OCI-LY7 (cell line): ENCODE measurements around the gene DGKD. TPM values are rescaled to one million over a fixed set of nuclear protein-coding genes. Genes with fewer than 3 reads are reported as not detected.
"Not testable (repeated sequence)": the region's sequence is repeated elsewhere in the genome, so short reads cannot be mapped to it uniquely, and the experiment has no call there.

ENCODE experiments used
- BruUV-seq: library from RNA; stranded (reverse); fragments of 400-500 nt; replicated peaks from 2 replicates; lab custom pipeline; 2021; lab: Mats Ljungman, UMichigan
- CTCF ChIA-PET: fragments of 300-600 bp; sonication (Branson Sonifier 250); formaldehyde crosslinking; loops from one replicate; lab custom pipeline; 2022; ENCODE audit warnings: antibody characterized with exemption; ENCODE audit not compliant: unreplicated experiment; lab: Charles Lee
- POLR2A ChIA-PET: fragments of 300-600 bp; sonication (Branson Sonifier 250); formaldehyde crosslinking; loops from one replicate; lab custom pipeline; 2022; ENCODE audit warnings: antibody characterized with exemption; lab: Charles Lee
- DNase-seq: peaks from one replicate; pipeline ENCODE4 v3.0.0-alpha.2; 2015; ENCODE audit warnings: low spot score
- H2AFZ ChIP-seq: fragments of 200-600 bp; sonication (generic), shearing (Covaris generic); 2 replicates; pipeline ENCODE4 v1.6.1; 2014; ENCODE audit warnings: mild to moderate bottlenecking, antibody characterized with exemption, low read length, moderate library complexity
- H3K27ac ChIP-seq: fragments of 200-600 bp; sonication (generic); 2 replicates; pipeline ENCODE4 v1.5.1; 2014; ENCODE audit warnings: mixed run types, low read depth, mild to moderate bottlenecking, moderate library complexity, low read length, inconsistent platforms; ENCODE audit not compliant: poor library complexity, severe bottlenecking
- H3K36me3 ChIP-seq: fragments of 200-600 bp; sonication (generic); 2 replicates; pipeline ENCODE4 v1.6.1; 2014; ENCODE audit warnings: mild to moderate bottlenecking, antibody characterized with exemption, low read length, moderate library complexity, mixed read lengths; ENCODE audit not compliant: insufficient read depth
- H3K4me1 ChIP-seq: fragments of 200-600 bp; sonication (generic); 2 replicates; pipeline ENCODE4 v1.5.1; 2014; ENCODE audit warnings: mild to moderate bottlenecking, low read length; ENCODE audit not compliant: insufficient read depth, poor library complexity, severe bottlenecking
- H3K4me2 ChIP-seq: fragments of 200-600 bp; sonication (generic); 2 replicates; pipeline ENCODE4 v1.6.1; 2014; ENCODE audit warnings: mild to moderate bottlenecking, low read length
- H3K4me3 ChIP-seq: fragments of 200-600 bp; sonication (generic); 2 replicates; pipeline ENCODE4 v1.5.1; 2014; ENCODE audit warnings: mild to moderate bottlenecking, low read depth, low read length; ENCODE audit not compliant: poor library complexity, severe bottlenecking
- H3K79me2 ChIP-seq: fragments of 200-600 bp; sonication (generic); 2 replicates; pipeline ENCODE4 v1.6.1; 2016; ENCODE audit warnings: low read depth, mild to moderate bottlenecking, low read length, moderate library complexity, mixed read lengths; ENCODE audit not compliant: insufficient read depth
- H3K9me2 ChIP-seq: fragments of 200-600 bp; sonication (generic); 2 replicates; pipeline ENCODE4 v1.6.1; 2016; ENCODE audit warnings: mild to moderate bottlenecking, low read length, mixed read lengths; ENCODE audit not compliant: insufficient read depth
- H3K9me3 ChIP-seq: fragments of 200-600 bp; sonication (generic); 2 replicates; pipeline ENCODE4 v1.6.1; 2014; ENCODE audit warnings: mild to moderate bottlenecking, mixed run types, low read length, mixed read lengths
- H4K20me1 ChIP-seq: fragments of 200-600 bp; sonication (generic); 2 replicates; pipeline ENCODE4 v1.6.1; 2014; ENCODE audit warnings: mild to moderate bottlenecking, antibody characterized with exemption, low read length, moderate library complexity, mixed read lengths; ENCODE audit not compliant: insufficient read depth
- CTCF ChIP-seq: fragments of 200-600 bp; sonication (generic); conservative IDR thresholded peaks from 2 replicates; pipeline ENCODE4 v1.5.1; 2014; ENCODE audit warnings: mild to moderate bottlenecking, antibody characterized with exemption, low read length, moderate library complexity, mixed read lengths
- EZH2phosphoT487 ChIP-seq: fragments of 200-600 bp; sonication (generic); IDR thresholded peaks from 2 replicates; pipeline ENCODE4 v1.6.1; 2018; ENCODE audit warnings: low read depth, borderline replicate concordance, mild to moderate bottlenecking, mixed run types, antibody characterized with exemption, low read length, moderate library complexity, mixed read lengths
- intact Hi-C: fragments of 100-400 bp; cut with micrococcal nuclease; formaldehyde crosslinking; loops from one replicate; pipeline ENCODE4 v1.10.0; 2022; ENCODE audit not compliant: unreplicated experiment
- total RNA-seq, 2 experiments: library from RNA; depleted of rRNA in 1 of 2; stranded (reverse); fragments of >200 nt in 1 of 2; shearing (Covaris generic) in 1 of 2; gene quantifications; 2 replicates each; pipeline ENCODE4 v1.2.3, GENCODE V29; 2014 to 2022

DGKD gene
- total RNA-seq, 2 experiments from 2014 or later = 62.9 to 271 TPM

DNA sequence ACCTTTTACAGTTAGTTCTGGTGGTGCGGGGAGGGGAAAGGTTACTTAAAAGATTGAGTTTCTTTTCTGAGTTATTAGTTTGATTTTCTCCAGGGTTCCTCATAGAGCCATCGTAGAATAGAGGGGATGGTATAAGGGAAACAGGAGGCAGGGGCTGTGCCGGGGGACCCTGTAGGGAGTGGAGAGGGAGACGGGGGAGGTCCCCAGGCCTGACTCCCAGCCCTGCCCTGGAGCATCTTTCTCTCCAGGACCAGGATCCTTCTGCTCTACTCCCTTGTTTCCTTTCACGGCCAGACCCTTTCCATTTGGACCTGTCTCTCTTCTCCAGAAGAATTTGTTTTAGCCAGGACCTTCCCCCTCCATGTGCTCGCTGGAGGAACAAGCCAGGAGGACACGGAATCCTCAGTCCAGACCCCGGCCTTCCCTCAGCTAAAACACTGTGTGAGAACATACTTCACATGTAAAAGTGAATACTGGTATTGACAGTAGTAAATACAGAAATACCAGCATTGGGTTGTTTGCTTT, 35.4 kb downstream of the DGKD start:
- H3K36me3 ChIP-seq = peaks cover 59% of the 10 kb centered on the region
- H3K4me1 ChIP-seq = peaks cover 31% of the 10 kb centered on the region
- H3K9me3 ChIP-seq = no peaks in the 10 kb centered on the region
- no peaks in the 10 kb centered on the region; the same call in 1 of the 2 replicates for H4K20me1 ChIP-seq
- ChIA-PET POLR2A (no interaction called here), CTCF (interaction anchor here (1.0 kb wide), 1 partner anchor 29 kb away, joined by 3 read pairs; no protein-coding TSS in a partner anchor)
- intact Hi-C loops = no loop called here
- DNase-seq = no peak
- H3K4me3 ChIP-seq = no peak overlapping the region
- no peaks in the 10 kb centered on the region for H3K9me2 ChIP-seq
- H2AFZ ChIP-seq = no peak overlapping the region
- BruUV-seq = no TSS peak
- no peak overlapping the region for H3K27ac ChIP-seq
- TF ChIP-seq EZH2phosphoT487 (no peak), CTCF (no peak)
- H3K79me2 ChIP-seq = peaks cover 25% of the 10 kb centered on the region; the same call in 1 of the 2 replicates
- no peak overlapping the region for H3K4me2 ChIP-seq

DNA sequence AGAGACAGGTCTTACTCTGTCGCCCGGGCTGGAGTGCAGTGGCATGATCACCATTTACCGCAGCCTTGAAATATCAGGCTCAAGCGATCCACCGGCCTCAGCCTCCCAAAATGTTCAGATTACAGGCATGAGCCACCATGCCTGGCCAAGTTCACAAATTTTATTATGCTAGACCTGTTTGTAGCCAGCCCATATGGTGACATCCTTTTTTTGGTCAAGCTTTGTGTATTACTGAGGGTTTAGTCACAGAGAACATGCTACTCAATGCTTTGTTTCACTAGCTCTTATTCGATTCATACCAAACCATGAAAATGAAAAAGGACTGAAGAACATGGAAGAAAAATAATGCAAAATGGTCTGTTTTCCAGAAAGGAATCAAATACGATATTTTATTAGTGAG, 41.4 kb downstream of the DGKD start:
- Histone ChIP-seq H3K36me3 (peaks cover 58% of the 10 kb centered on the region), H3K4me3 (no peak overlapping the region), H3K9me3 (no peaks in the 10 kb centered on the region), H3K4me2 (no peak overlapping the region), H3K27ac (no peak overlapping the region), H3K79me2 (no peaks in the 10 kb centered on the region), H4K20me1 (no peaks in the 10 kb centered on the region), H3K9me2 (no peaks in the 10 kb centered on the region), H3K4me1 (peaks cover 9% of the 10 kb centered on the region), H2AFZ (no peak overlapping the region)
- POLR2A ChIA-PET = interaction anchor here (1.1 kb wide), 1 partner anchor 39 kb away, joined by 4 read pairs; no protein-coding TSS in a partner anchor
- intact Hi-C loops = no loop called here
- CTCF ChIA-PET = no interaction called here
- BruUV-seq = no TSS peak
- no peak for TF ChIP-seq CTCF
- TF ChIP-seq EZH2phosphoT487 = no peak
- DNase-seq = no peak

DNA sequence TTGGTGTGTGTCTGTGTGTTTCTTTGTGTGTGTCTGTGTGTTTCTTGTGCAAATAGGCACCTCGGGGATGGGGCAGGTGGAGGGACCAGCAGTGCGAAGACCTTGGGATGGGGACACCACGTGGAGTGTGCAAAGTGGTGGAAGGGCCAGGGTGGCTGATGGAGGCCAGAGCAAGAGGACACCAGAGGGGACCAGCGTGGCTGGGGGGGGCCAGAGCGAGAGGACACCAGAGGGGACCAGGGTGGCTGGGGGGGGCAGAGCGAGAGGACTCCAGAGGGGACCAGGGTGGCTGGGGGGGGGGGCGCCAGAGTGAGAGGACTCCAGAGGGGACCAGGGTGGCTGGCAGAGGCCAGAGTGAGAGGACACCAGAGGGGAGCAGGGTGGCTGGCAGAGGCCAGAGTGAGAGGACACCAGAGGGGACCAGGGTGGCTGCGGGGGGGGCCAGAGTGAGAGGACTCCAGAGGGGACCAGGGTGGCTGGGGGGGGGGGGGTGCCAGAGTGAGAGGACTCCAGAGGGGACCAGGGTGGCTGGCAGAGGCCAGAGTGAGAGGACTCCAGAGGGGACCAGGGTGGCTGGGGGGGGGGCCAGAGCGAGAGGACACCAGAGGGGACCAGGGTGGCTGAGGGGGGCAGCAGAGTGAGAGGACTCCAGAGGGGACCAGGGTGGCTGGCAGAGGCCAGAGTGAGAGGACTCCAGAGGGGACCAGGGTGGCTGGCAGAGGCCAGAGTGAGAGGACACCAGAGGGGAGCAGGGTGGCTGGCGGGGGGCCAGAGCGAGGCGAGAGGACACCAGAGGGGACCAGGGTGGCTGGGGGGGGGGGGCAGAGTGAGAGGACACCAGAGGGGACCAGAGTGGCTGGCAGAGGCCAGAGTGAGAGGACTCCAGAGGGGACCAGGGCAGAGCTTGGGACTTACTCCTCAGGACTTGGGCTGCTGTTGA, 42.7 kb downstream of the DGKD start:
- POLR2A ChIA-PET = interaction anchor here (0.6 to 0.8 kb wide), 2 partner anchors 9 to 59 kb away, joined by 3 to 4 read pairs; no protein-coding TSS in a partner anchor

More for the DNA sequence above, 42.7 kb downstream of the DGKD start:
- H3K9me3 ChIP-seq, H2AFZ ChIP-seq, H3K4me3 ChIP-seq, H3K27ac ChIP-seq, BruUV-seq, intact Hi-C loops, CTCF ChIA-PET, DNase-seq, H3K9me2 ChIP-seq, H3K79me2 ChIP-seq, H3K4me1 ChIP-seq, H3K4me2 ChIP-seq, H4K20me1 ChIP-seq: not testable (repeated sequence)
- H3K36me3 ChIP-seq = peaks cover 45% of the 10 kb centered on the region
